Parathyroid adenoma (tissue), 2 donors: ENCODE measurements around the gene KCNK2.

Source experiments
- H2AFZ ChIP-seq: fragments of 300-600 bp; sonication (generic); one replicate; pipeline ENCODE4 v1.7.0; 2017; ENCODE audit warnings: antibody characterized with exemption, mild to moderate bottlenecking
- H3K27ac ChIP-seq: fragments of 300-600 bp; sonication (generic); one replicate; pipeline ENCODE4 v1.7.0; 2017
- H3K27me3 ChIP-seq: fragments of 300-600 bp; sonication (generic); one replicate; pipeline ENCODE4 v1.7.0; 2017; ENCODE audit warnings: low read length; ENCODE audit not compliant: control insufficient read depth, insufficient read depth
- H3K36me3 ChIP-seq: fragments of 300-600 bp; sonication (generic); one replicate; pipeline ENCODE4 v1.7.0; 2017; ENCODE audit warnings: low read length; ENCODE audit not compliant: control insufficient read depth, insufficient read depth
- H3K4me1 ChIP-seq: fragments of 300-600 bp; sonication (generic); one replicate; pipeline ENCODE4 v1.7.0; 2017; ENCODE audit warnings: control low read depth
- H3K4me2 ChIP-seq: fragments of 300-600 bp; sonication (generic); one replicate; pipeline ENCODE4 v1.7.0; 2017; ENCODE audit warnings: low read length
- H3K4me3 ChIP-seq: fragments of 300-600 bp; sonication (generic); one replicate; pipeline ENCODE4 v1.7.0; 2017; ENCODE audit warnings: low read depth, low read length
- H3K79me2 ChIP-seq: fragments of 300-600 bp; sonication (generic); one replicate; pipeline ENCODE4 v1.7.0; 2017; ENCODE audit warnings: control low read depth
- H3K9ac ChIP-seq: fragments of 300-600 bp; sonication (generic); one replicate; pipeline ENCODE4 v1.7.0; 2017; ENCODE audit warnings: mild to moderate bottlenecking
- H3K9me3 ChIP-seq: fragments of 300-600 bp; sonication (generic); one replicate; pipeline ENCODE4 v1.7.0; 2017; ENCODE audit warnings: low read length; ENCODE audit not compliant: control insufficient read depth
- TF ChIP-seq, protein P1 (sequence below): fragments of 300-600 bp; sonication (generic); IDR thresholded peaks from one replicate; pipeline ENCODE4 v1.7.0; 2017; ENCODE audit warnings: antibody characterized with exemption, mild to moderate bottlenecking
- donor health status: primary hyperparathyroidism.

The KCNK2 gene

DNA sequence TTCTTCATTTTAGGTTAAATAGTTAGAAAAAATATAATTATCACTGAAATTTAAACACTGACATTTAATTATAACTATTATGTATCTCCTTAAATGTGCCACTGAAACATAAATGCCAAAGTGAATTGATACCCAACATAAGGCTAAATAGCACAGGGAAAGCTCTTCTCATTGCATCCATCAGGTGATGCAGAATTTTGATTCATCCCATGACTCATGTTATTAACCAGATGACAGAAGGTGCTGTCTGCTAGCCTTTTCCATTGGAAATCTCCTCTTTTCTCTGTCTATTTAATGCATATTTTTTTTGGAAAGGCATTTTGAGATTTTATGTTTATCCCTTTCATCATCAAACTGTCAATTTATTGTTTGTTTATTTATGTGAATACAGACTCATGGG lies 136.8 kb downstream of the KCNK2 start:
- no peak overlapping the region for H3K4me2 ChIP-seq
- H3K27ac ChIP-seq = no peak overlapping the region
- TF ChIP-seq, protein P1, sequence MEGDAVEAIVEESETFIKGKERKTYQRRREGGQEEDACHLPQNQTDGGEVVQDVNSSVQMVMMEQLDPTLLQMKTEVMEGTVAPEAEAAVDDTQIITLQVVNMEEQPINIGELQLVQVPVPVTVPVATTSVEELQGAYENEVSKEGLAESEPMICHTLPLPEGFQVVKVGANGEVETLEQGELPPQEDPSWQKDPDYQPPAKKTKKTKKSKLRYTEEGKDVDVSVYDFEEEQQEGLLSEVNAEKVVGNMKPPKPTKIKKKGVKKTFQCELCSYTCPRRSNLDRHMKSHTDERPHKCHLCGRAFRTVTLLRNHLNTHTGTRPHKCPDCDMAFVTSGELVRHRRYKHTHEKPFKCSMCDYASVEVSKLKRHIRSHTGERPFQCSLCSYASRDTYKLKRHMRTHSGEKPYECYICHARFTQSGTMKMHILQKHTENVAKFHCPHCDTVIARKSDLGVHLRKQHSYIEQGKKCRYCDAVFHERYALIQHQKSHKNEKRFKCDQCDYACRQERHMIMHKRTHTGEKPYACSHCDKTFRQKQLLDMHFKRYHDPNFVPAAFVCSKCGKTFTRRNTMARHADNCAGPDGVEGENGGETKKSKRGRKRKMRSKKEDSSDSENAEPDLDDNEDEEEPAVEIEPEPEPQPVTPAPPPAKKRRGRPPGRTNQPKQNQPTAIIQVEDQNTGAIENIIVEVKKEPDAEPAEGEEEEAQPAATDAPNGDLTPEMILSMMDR = no peak
- H3K9ac ChIP-seq = no peak overlapping the region
- H3K4me1 ChIP-seq = no peaks in the 10 kb centered on the region
- H2AFZ ChIP-seq = no peak overlapping the region
- H3K9me3 ChIP-seq = no peaks in the 10 kb centered on the region
- no peaks in the 10 kb centered on the region for H3K27me3 ChIP-seq
- H3K79me2 ChIP-seq = no peaks in the 10 kb centered on the region
- no peaks in the 10 kb centered on the region for H3K36me3 ChIP-seq
- H3K4me3 ChIP-seq = no peak overlapping the region

DNA sequence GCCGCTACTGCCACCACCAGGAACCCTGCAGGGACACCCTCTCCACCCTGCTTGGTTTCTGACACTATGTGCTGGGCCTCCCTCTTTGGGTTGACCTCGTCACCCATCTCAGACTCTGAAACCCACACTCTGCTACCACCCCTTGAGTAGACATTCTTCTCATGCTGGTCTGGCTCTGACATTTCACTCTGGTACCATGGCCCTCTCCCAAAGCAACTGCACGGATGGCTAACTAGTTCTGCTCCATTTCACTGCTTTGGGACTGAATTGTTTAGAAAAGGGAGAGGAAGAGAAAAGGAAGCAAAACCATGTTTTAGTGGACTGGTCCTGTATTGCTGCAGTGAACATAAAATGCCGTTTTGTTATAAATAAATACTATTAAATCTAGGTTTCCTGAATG lies 137.8 kb downstream of the KCNK2 start:
- Histone ChIP-seq H3K4me2 (no peak overlapping the region), H3K4me1 (no peaks in the 10 kb centered on the region), H3K4me3 (no peak overlapping the region), H3K27ac (no peak overlapping the region), H3K27me3 (no peaks in the 10 kb centered on the region), H2AFZ (no peak overlapping the region), H3K9me3 (no peaks in the 10 kb centered on the region), H3K79me2 (no peaks in the 10 kb centered on the region), H3K9ac (no peak overlapping the region), H3K36me3 (no peaks in the 10 kb centered on the region)
- TF ChIP-seq, protein P1 = no peak

DNA sequence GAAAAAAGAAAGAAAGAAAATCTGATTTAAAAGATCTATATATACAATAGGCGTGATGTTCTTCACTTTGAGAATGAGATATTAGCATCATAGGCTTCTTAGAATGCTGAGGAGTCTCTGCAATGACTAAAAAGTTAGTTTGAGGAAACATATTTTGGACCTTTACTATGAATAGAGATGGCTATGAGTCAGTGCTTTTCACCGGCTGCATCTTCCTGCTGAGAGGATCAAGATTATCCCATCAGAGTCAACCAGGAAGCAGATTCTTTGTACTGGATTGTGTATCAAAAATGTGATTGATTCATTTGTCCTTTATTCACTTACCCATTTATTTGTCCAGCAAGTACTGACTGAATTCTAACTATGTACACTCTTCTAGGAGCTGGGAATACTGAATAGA lies 144.2 kb downstream of the KCNK2 start:
- Histone ChIP-seq H3K4me3 (no peak overlapping the region), H3K79me2 (no peaks in the 10 kb centered on the region), H3K9ac (no peak overlapping the region), H3K27me3 (no peaks in the 10 kb centered on the region), H3K4me2 (no peak overlapping the region), H3K4me1 (no peaks in the 10 kb centered on the region), H2AFZ (no peak overlapping the region), H3K36me3 (no peaks in the 10 kb centered on the region), H3K27ac (no peak overlapping the region), H3K9me3 (no peaks in the 10 kb centered on the region)
- TF ChIP-seq, protein P1 = no peak

DNA sequence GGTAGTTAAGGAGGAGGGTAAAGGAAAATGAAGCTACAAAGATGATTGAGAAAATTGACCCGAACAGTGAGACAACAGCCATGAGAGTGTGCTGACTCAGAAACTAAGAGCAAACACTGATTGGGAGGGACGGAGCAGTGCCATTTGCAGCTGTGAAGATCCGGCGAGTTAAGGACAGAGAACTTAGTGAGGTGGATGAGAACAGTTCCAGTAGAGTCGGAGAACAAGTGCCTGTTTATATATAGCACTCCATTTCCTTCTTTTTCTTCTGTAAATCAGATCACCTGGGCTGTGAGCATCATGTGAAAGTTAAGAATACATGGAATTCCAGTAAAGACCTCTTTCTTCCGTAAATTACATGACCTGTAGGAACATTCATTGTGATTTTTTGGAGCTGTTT lies 145.7 kb downstream of the KCNK2 start:
- no peak overlapping the region for H3K27ac ChIP-seq
- no peak overlapping the region for H3K4me2 ChIP-seq
- H3K79me2 ChIP-seq = no peaks in the 10 kb centered on the region
- no peak overlapping the region for H2AFZ ChIP-seq
- no peaks in the 10 kb centered on the region for H3K36me3 ChIP-seq
- no peak overlapping the region for H3K4me3 ChIP-seq
- H3K27me3 ChIP-seq = no peaks in the 10 kb centered on the region
- H3K9me3 ChIP-seq = no peaks in the 10 kb centered on the region
- H3K4me1 ChIP-seq = no peaks in the 10 kb centered on the region
- H3K9ac ChIP-seq = no peak overlapping the region
- TF ChIP-seq, protein P1 = no peak

DNA sequence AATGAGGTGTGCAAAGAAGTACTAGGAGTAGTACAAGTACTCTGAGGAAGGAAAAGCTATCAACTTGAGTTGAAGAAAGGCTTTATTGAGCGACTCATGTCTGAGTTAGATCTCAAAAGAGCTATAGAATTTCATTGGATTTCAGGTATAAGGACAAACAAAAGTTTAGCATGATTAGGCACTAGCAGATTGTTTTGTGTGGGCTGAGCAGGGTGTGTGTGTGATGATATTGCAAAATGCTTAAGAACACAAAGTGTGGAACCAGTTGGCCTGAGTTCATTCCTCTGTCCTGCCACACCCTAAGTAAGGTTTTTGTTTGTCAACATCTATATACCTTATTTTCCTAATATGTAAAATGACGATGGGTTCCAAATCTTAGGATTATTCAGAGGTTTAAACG lies 158.9 kb downstream of the KCNK2 start:
- no peak overlapping the region for H3K27ac ChIP-seq
- TF ChIP-seq, protein P1 = no peak

More for the DNA sequence above, 158.9 kb downstream of the KCNK2 start:
- Histone ChIP-seq H3K9ac (no peak overlapping the region), H3K4me3 (no peak overlapping the region), H3K36me3 (no peaks in the 10 kb centered on the region), H3K4me2 (no peak overlapping the region), H2AFZ (no peak overlapping the region), H3K4me1 (no peaks in the 10 kb centered on the region), H3K79me2 (no peaks in the 10 kb centered on the region), H3K27me3 (no peaks in the 10 kb centered on the region), H3K9me3 (no peaks in the 10 kb centered on the region)
